NCI-H446 treated with DMSO at 0.1 percent for 48 hours (cell line): Measurements from ENCODE around the gene ICE2.

Experiments used
- DNase-seq: peaks from one replicate; lab custom pipeline; 2025; lab: John Stamatoyannopoulos, UW

ICE2 gene

GRCh38 chr15:60478566-60479360 is at the start of gene ICE2:
Gene ICE2 (minus strand): TSS chr15:60479142. CDS start chr15:60477977, 1,165 bp downstream.
- peak; percentile 87 for DNase-seq

- DNase-seq = no peak
Measured at GRCh38 chr15:60528530-60528929, 49.6 kb upstream of the ICE2 start.

DNA sequence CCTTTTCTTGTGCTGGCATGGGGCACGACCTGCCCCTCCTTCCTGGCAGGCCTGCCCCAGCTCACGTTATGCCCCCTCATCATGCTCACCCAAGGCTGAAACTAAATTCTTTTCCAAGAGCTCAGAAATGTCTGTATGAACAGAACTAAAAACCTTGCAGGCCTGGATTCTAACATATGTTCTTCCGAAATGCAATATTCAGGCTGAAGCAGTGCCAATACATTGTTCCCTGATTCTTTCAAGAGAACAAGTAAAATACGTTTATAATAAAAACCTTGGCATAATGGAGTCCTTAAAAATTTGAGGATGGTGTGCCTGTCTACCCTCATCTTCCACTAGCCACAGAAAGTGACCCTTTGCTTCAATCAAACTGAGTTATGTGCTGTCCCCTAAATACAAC is 48.5 kb upstream of the ICE2 start:
- no peak for DNase-seq

GRCh38 chr15:60526127-60526616 is 47.2 kb upstream of the ICE2 start:
- DNase-seq = no peak

- no peak for DNase-seq
Measured at GRCh38 chr15:60525341-60526039, 46.5 kb upstream of the ICE2 start.

DNA sequence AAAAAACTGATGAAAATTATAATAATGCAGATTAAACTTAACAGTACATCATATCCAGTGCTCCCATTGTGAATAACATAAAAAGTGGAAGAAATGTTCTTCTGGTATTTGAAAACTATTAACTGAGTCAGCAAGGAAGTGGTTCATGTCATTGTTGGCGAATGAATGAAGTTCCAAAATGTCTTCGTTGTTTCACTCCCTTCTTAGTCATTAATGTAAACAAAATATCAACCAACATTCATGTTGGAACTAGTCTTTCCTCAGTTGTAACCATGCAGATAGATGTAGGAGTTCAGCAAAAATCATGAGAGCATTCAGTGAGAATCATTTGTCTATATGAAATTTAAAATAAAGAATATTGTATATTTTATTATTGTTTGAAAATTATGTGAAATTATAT is 44.1 kb upstream of the ICE2 start:
- no peak for DNase-seq

DNA sequence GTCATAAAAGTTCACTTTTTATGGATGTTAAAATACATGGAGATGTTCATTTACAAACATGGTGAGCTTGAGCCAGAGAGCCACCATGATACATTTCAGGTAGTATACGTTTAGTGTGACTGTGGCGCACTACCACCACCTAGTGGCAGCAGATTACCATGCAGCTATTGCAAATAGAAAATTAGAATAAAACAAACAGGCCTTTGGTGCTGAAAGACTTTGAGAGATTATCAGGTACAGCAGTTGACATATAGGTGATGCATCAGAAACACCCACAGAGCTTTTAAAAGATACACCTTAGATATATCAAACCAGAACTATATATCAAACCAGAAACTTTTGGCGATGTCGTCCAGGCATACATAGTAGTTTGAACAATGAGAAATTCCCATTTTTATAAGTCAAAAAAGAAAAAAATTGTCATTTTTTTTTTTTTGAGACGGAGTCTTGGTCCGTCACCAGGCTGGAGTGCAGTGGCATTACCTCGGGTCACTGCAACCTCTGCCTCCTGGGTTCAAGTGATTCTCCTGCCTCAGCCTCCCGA is 42.0 kb upstream of the ICE2 start:
- peak; percentile 3 for DNase-seq

DNA sequence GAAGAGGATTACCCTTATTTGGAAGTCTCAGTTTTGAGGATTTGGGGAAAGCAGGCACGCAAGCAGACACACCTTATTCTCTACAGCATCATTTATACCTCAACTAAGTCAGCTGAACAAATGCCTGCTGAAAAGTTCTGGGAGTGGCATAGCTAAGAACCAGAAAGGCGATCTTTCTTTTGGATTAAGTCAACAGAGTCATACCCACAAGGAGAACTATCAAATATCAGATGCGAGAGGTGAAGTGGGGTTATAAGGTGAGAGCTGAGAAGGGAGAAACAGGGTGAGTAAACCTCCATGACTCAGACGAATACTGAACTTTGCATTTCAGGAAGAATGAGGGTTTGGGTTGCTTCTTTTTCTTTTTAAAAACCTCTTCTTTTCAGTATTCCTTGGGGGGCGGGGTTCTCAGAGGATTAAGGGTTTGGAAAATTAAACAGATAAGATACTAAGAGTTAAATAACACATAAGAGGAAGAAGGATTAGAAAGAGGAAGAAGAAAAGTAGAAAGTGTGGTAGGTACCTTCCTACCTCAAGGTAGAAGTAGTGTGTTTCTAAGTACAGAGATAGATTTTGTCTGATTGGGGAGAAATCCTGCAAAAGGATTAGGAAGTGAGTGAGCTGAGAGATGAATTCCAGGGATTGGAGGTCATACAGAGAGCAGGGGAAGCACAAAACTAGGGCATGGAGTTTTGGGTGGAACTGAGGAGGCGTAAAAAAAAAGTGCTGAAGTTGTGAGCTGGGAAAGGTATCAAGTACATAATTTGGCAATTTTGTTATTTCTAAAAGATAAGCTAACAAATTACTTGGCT is 41.3 kb upstream of the ICE2 start:
- DNase-seq = no peak

DNA sequence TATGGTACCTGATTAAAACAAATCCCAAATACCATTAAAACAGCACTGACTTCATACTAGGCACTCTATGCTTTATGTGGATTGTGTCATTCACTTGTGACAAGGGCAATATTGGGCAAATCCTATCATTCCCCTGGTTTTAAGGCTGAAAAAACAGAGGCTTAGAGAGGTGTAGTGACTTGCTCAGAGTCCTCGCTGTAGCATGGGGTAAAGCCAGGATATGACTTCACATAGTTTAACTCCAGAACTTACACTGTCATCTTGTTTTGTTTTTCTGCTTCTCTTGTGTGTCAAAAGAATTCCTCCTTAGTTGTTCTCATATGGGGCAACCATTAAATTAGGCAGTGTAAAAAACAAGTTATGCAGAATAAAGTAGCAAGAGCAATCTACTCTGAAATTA is 40.3 kb upstream of the ICE2 start:
- no peak for DNase-seq

- DNase-seq = no peak
Measured at GRCh38 chr15:60518511-60518910, 39.6 kb upstream of the ICE2 start.

GRCh38 chr15:60514261-60514881 is 35.4 kb upstream of the ICE2 start:
- DNase-seq = no peak

GRCh38 chr15:60513676-60514075 is 34.7 kb upstream of the ICE2 start:
- DNase-seq = no peak

- DNase-seq = no peak
Measured at GRCh38 chr15:60512937-60513336, 34.0 kb upstream of the ICE2 start.

- DNase-seq = no peak
Measured at GRCh38 chr15:60511351-60512031, 32.5 kb upstream of the ICE2 start.

DNA sequence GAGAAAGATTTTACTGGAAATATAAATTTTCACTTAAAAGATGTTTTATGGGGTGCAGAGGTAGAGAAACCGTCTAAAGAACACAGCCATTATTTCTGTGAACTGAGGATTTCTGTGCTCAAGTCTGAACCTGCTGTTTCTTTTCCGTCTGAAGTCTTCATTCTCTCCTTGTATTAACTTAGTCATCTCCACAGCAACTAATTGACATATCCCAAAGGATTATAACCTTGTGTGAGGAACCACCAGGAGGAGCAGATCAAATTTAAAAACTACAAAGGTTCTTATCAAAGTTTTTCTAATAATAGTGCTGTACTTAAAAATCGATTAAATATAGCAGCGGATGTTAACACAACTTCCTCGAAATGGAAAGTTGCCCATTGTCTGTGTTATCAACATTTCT is 31.1 kb upstream of the ICE2 start:
- DNase-seq = no peak

GRCh38 chr15:60509470-60509869 is 30.5 kb upstream of the ICE2 start:
- DNase-seq = no peak

GRCh38 chr15:60508442-60508841 is 29.5 kb upstream of the ICE2 start:
- no peak for DNase-seq

GRCh38 chr15:60507596-60508424 is 28.9 kb upstream of the ICE2 start:
- DNase-seq = peak; percentile 50

DNA sequence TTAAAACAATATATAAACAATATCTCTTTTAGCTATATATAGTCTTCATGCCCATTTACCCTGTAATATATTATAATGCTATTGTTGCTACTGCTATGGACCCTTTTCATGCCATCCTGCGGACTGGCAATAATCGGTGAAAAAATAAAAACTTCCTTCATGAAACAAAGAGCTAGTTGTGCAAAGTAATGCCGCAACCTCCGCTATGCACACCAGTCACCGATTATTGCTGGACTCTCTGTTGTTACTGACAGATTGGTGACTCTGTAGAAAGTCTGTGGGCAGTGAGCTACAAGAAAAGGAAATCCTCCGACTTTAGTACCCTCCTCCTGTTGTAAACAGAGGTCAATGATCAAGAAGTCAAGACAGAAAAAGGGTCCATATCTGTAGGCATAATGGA is 17.9 kb upstream of the ICE2 start:
- no peak for DNase-seq

DNA sequence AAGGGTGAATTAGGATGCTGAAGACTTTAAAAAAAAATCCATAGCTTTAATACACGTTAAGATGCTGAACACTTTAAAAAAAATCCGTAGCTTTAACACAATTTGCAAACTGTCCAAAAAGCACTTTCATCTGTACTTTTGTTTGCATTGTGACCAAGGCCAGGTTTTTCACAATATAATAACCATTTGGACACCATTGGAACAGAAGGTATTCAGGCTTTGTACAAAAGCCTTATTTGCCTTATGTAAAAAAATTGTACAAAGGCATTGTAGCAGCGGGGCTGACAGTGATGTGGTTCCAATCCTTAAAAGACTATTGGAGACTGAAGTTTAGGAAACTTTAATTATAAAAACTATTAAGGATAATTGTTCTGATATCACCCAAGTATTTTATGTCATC is 15.2 kb upstream of the ICE2 start:
- DNase-seq = no peak
